Measurements from ENCODE around the gene MBD6. TPM values are rescaled to one million over a fixed set of nuclear protein-coding genes. Genes with fewer than 3 reads are reported as not detected.

Gene MBD6
- total RNA-seq, 2 experiments from 2014 or later = 23.9 to 110 TPM

- Histone ChIP-seq H3K4me1 (ENCODE audit: insufficient read depth, low read length, poor library complexity, severe bottlenecking) (peaks cover 56% of the 10 kb centered on the region), H2AFZ (ENCODE audit: low read length) (no peak overlapping the region), H3K27ac (ENCODE audit: low read depth, low read length, poor library complexity, severe bottlenecking) (peak overlapping the region; percentile 10), H3K4me2 (ENCODE audit: low read length) (no peak overlapping the region), H3K36me3 (ENCODE audit: insufficient read depth, low read length) (no peaks in the 10 kb centered on the region), H4K20me1 (ENCODE audit: insufficient read depth, low read length) (no peaks in the 10 kb centered on the region), H3K9me2 (ENCODE audit: insufficient read depth, low read length) (no peaks in the 10 kb centered on the region), H3K9me3 (ENCODE audit: low read length) (no peaks in the 10 kb centered on the region), H3K79me2 (ENCODE audit: insufficient read depth, low read depth, low read length) (peaks cover 7% of the 10 kb centered on the region; the same call in 1 of the 2 replicates), H3K4me3 (ENCODE audit: low read depth, low read length, poor library complexity, severe bottlenecking) (no peak overlapping the region)
- no peak for TF ChIP-seq CTCF (conservative IDR thresholded peaks at IDR 0.05; ENCODE audit: low read length)
- no peak for TF ChIP-seq EZH2phosphoT487 (IDR thresholded peaks at IDR 0.05; ENCODE audit: borderline replicate concordance, low read depth, low read length)
- BruUV-seq (replicated peaks) = no TSS peak
- ChIA-PET POLR2A (no interaction called here), CTCF (ENCODE audit: unreplicated experiment) (no interaction called here)
- no peak for DNase-seq (ENCODE audit: low spot score)
- intact Hi-C loops (cut with micrococcal nuclease; ENCODE audit: unreplicated experiment) = no loop called here
Observed at GRCh38 chr12:57481671-57482070, 41.0 kb upstream of the MBD6 start.

- Histone ChIP-seq H3K4me1 (ENCODE audit: insufficient read depth, low read length, poor library complexity, severe bottlenecking) (peaks cover 48% of the 10 kb centered on the region), H3K36me3 (ENCODE audit: insufficient read depth, low read length) (peaks cover 6% of the 10 kb centered on the region; the same call in 1 of the 2 replicates), H3K9me3 (ENCODE audit: low read length) (no peaks in the 10 kb centered on the region), H3K4me2 (ENCODE audit: low read length) (peak overlapping the region; percentile 42), H3K4me3 (ENCODE audit: low read depth, low read length, poor library complexity, severe bottlenecking) (no peak overlapping the region), H3K9me2 (ENCODE audit: insufficient read depth, low read length) (no peaks in the 10 kb centered on the region), H2AFZ (ENCODE audit: low read length) (0 out of 2 replicates have a peak overlapping the region, but pooled peaks have one; percentile 21), H3K79me2 (ENCODE audit: insufficient read depth, low read depth, low read length) (peaks cover 6% of the 10 kb centered on the region), H4K20me1 (ENCODE audit: insufficient read depth, low read length) (no peaks in the 10 kb centered on the region), H3K27ac (ENCODE audit: low read depth, low read length, poor library complexity, severe bottlenecking) (peak overlapping the region; percentile 42)
- no TSS peak for BruUV-seq (replicated peaks)
- POLR2A ChIA-PET = no interaction called here
- DNase-seq (ENCODE audit: low spot score) = peak; percentile 49
- TF ChIP-seq CTCF (conservative IDR thresholded peaks at IDR 0.05; ENCODE audit: low read length) (no peak), EZH2phosphoT487 (IDR thresholded peaks at IDR 0.05; ENCODE audit: borderline replicate concordance, low read depth, low read length) (no peak)
- intact Hi-C loops (cut with micrococcal nuclease; ENCODE audit: unreplicated experiment) = no loop called here
- CTCF ChIA-PET (ENCODE audit: unreplicated experiment) = no interaction called here
Observed at GRCh38 chr12:57483466-57483865, 39.2 kb upstream of the MBD6 start.

- H3K36me3 ChIP-seq (ENCODE audit: insufficient read depth, low read length) = peaks cover 28% of the 10 kb centered on the region
- no peak overlapping the region for H3K27ac ChIP-seq (ENCODE audit: low read depth, low read length, poor library complexity, severe bottlenecking)
- no peak overlapping the region for H2AFZ ChIP-seq (ENCODE audit: low read length)
- TF ChIP-seq EZH2phosphoT487 (IDR thresholded peaks at IDR 0.05; ENCODE audit: borderline replicate concordance, low read depth, low read length) = no peak
- no peak for TF ChIP-seq CTCF (conservative IDR thresholded peaks at IDR 0.05; ENCODE audit: low read length)
- H3K4me2 ChIP-seq (ENCODE audit: low read length) = no peak overlapping the region
- no peaks in the 10 kb centered on the region for H3K9me2 ChIP-seq (ENCODE audit: insufficient read depth, low read length)
- CTCF ChIA-PET (ENCODE audit: unreplicated experiment) = no interaction called here
- peaks cover 33% of the 10 kb centered on the region for H3K4me1 ChIP-seq (ENCODE audit: insufficient read depth, low read length, poor library complexity, severe bottlenecking)
- H3K4me3 ChIP-seq (ENCODE audit: low read depth, low read length, poor library complexity, severe bottlenecking) = no peak overlapping the region
- no peak for DNase-seq (ENCODE audit: low spot score)
- BruUV-seq (replicated peaks) = TSS peak; percentile 64
- intact Hi-C loops (cut with micrococcal nuclease; ENCODE audit: unreplicated experiment) = no loop called here
- H3K79me2 ChIP-seq (ENCODE audit: insufficient read depth, low read depth, low read length) = peaks cover 29% of the 10 kb centered on the region
- H4K20me1 ChIP-seq (ENCODE audit: insufficient read depth, low read length) = no peaks in the 10 kb centered on the region; the same call in 1 of the 2 replicates
- no peaks in the 10 kb centered on the region for H3K9me3 ChIP-seq (ENCODE audit: low read length)
- POLR2A ChIA-PET = interaction anchor here (0.7 to 1.1 kb wide), 3 partner anchors 8 to 34 kb away, joined by 3 to 5 read pairs (median 3); no protein-coding TSS in a partner anchor
Observed at GRCh38 chr12:57485695-57486094, 36.9 kb upstream of the MBD6 start.

Data from OCI-LY7 (cell line).